ENCODE data around the gene SNRPE. TPM values are rescaled to one million over a fixed set of nuclear protein-coding genes. Genes with fewer than 3 reads are reported as not detected.

The SNRPE gene
- total RNA-seq (2022) (195 and 224 TPM in 2 replicates), Bru-seq, nascent RNA (percentile 95 among the genes with signal in this experiment), BruChase-seq, experiment 1, labeled RNA remaining after a 6-hour chase (percentile 96 among the genes with signal in this experiment), BruChase-seq, experiment 2, labeled RNA remaining after a 2-hour chase (percentile 91 among the genes with signal in this experiment)
- long read RNA-seq, transcript SNRPE-205 (5 exons, 532 nt) = minor isoform, 5 of 412 reads
- long read RNA-seq, transcript SNRPE-206 (4 exons, 967 nt) = minor isoform, 8 of 412 reads
- long read RNA-seq, transcript SNRPE-202 (5 exons, 942 nt) = major isoform, 370 of 412 reads
- long read RNA-seq, partial matches to known transcripts = 1 of 412 reads
- long read RNA-seq, other reads (novel, unspliced or antisense) = 28 of 412 reads

DNA sequence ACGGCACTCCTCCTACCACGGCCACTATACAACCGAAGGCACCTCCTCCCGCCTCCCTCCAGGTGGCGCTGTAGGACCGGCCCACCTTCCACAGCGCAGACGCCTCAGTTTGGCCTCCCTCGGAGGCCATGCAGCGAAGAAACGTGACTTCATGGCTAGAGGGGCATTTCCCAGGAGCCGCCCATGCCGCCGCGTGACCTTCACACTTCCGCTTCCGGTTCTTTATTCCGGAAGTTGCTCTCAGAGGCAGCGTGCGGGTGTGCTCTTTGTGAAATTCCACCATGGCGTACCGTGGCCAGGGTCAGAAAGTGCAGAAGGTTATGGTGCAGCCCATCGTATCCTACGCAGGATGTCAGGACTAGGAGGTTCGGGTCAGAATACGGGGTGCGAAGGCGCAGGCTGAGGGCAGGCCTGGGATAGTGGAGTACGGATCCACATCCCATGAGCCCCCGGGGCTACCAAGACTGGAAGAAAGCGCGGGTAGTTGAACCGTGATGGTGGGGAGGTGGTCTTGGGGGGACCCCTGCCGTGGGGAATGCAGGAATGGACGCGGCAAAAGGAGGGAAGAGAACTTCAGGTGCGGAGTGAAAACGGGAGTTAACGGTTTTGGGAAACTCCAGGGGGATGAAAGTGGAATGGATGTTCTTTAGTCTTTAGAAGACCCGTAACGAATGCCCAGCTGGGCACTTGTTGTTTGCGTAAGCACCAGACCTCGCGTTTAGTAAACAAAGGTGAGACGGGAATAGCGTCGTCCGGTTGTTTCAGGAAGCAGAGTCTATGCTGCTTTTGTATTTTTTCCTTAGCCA is at the start of gene SNRPE:
SNRPE (plus strand) TSS at position 221 of the 806 bp plus-strand sequence; CDS start at position 282, 61 bp downstream.
- TSS peak; percentile 59 for BruUV-seq (replicated peaks)
- peak within 1 kb of the TSS; percentile 99 for H3K4me3 Mint-ChIP-seq (ENCODE audit: low read depth, unreplicated experiment)

GRCh38 chr1:203813581-203814341 is 47.6 kb upstream of the SNRPE start:
- Mint-ChIP-seq H3K36me3 (ENCODE audit: insufficient read depth, unreplicated experiment) (peaks cover 81% of the 10 kb centered on the region), H3K9me3 (ENCODE audit: low read depth, unreplicated experiment) (no peaks in the 10 kb centered on the region), H3K27ac (ENCODE audit: unreplicated experiment) (no peak overlapping the region), H3K4me3 (ENCODE audit: low read depth, unreplicated experiment) (no peak overlapping the region), H3K4me1 (ENCODE audit: low read depth, unreplicated experiment) (no peaks in the 10 kb centered on the region), H3K27me3 (ENCODE audit: unreplicated experiment) (no peaks in the 10 kb centered on the region)
- TF ChIP-seq, protein P1, sequence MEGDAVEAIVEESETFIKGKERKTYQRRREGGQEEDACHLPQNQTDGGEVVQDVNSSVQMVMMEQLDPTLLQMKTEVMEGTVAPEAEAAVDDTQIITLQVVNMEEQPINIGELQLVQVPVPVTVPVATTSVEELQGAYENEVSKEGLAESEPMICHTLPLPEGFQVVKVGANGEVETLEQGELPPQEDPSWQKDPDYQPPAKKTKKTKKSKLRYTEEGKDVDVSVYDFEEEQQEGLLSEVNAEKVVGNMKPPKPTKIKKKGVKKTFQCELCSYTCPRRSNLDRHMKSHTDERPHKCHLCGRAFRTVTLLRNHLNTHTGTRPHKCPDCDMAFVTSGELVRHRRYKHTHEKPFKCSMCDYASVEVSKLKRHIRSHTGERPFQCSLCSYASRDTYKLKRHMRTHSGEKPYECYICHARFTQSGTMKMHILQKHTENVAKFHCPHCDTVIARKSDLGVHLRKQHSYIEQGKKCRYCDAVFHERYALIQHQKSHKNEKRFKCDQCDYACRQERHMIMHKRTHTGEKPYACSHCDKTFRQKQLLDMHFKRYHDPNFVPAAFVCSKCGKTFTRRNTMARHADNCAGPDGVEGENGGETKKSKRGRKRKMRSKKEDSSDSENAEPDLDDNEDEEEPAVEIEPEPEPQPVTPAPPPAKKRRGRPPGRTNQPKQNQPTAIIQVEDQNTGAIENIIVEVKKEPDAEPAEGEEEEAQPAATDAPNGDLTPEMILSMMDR (IDR thresholded peaks at IDR 0.05; ENCODE audit: unreplicated experiment) = no peak
- no TSS peak for BruUV-seq (replicated peaks)
- intact Hi-C loops (cut with micrococcal nuclease; ENCODE audit: unreplicated experiment) = no loop called here
- DNase-seq = no peak
- CTCF ChIA-PET = no interaction called here

More for the DNA sequence above, at the start of gene SNRPE:
- Mint-ChIP-seq H3K27me3 (ENCODE audit: unreplicated experiment) (no peaks in the 10 kb centered on the region), H3K27ac (ENCODE audit: unreplicated experiment) (peak within 1 kb of the TSS; percentile 98), H3K4me1 (ENCODE audit: low read depth, unreplicated experiment) (peaks cover 22% of the 10 kb centered on the region), H3K9me3 (ENCODE audit: low read depth, unreplicated experiment) (no peaks in the 10 kb centered on the region), H3K36me3 (ENCODE audit: insufficient read depth, unreplicated experiment) (peaks cover 78% of the 10 kb centered on the region)
- TF ChIP-seq, protein P1 (IDR thresholded peaks at IDR 0.05; ENCODE audit: unreplicated experiment) = peak; percentile 90
- intact Hi-C loops (cut with micrococcal nuclease; ENCODE audit: unreplicated experiment) = loop anchor here (1.0 to 5.0 kb wide), 4 partner anchors 266 to 501 kb away; partner anchors contain the start of gene KISS1
- CTCF ChIA-PET = interaction anchor here (0.6 to 2.3 kb wide), 6 partner anchors 12 to 301 kb away, joined by 3 to 30 read pairs (median 3); partner anchors contain the start of gene ETNK2
- peak; percentile 98 for DNase-seq

GRCh38 chr1:203818399-203818798 is 43.0 kb upstream of the SNRPE start:
- CTCF ChIA-PET = no interaction called here
- H3K4me3 Mint-ChIP-seq (ENCODE audit: low read depth, unreplicated experiment) = no peak overlapping the region
- intact Hi-C loops (cut with micrococcal nuclease; ENCODE audit: unreplicated experiment) = no loop called here
- no peak overlapping the region for H3K27ac Mint-ChIP-seq (ENCODE audit: unreplicated experiment)
- no TSS peak for BruUV-seq (replicated peaks)
- TF ChIP-seq, protein P1 (IDR thresholded peaks at IDR 0.05; ENCODE audit: unreplicated experiment) = no peak
- H3K9me3 Mint-ChIP-seq (ENCODE audit: low read depth, unreplicated experiment) = no peaks in the 10 kb centered on the region
- no peaks in the 10 kb centered on the region for H3K4me1 Mint-ChIP-seq (ENCODE audit: low read depth, unreplicated experiment)
- H3K36me3 Mint-ChIP-seq (ENCODE audit: insufficient read depth, unreplicated experiment) = peaks cover 86% of the 10 kb centered on the region
- no peak for DNase-seq
- H3K27me3 Mint-ChIP-seq (ENCODE audit: unreplicated experiment) = no peaks in the 10 kb centered on the region

DNA sequence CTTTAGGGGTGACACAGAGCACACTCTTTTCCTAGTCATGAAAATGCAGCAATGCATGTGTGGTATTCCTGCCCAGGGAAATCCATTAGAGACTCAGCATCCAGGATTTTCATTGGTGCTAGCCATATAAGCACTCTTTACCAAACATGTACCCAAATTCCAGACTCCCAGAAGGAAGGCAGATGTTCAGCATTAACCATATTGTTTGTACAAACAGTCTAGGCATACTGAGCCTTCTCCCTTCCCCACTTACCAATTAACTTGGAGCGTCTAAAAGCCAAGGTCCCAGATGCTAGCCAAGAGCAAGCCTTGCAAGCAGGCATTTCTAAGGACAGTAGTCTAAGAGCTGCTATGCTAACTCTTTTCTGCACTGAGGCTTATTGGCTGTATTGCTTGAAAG is 38.1 kb upstream of the SNRPE start:
- CTCF ChIA-PET = interaction anchor here (1.1 kb wide), 1 partner anchor 18 kb away, joined by 3 read pairs; no protein-coding TSS in a partner anchor
- intact Hi-C loops (cut with micrococcal nuclease; ENCODE audit: unreplicated experiment) = no loop called here
- TF ChIP-seq, protein P1 (IDR thresholded peaks at IDR 0.05; ENCODE audit: unreplicated experiment) = no peak

More for the DNA sequence above, 38.1 kb upstream of the SNRPE start:
- H3K4me3 Mint-ChIP-seq (ENCODE audit: low read depth, unreplicated experiment) = no peak overlapping the region
- no peak overlapping the region for H3K27ac Mint-ChIP-seq (ENCODE audit: unreplicated experiment)
- no peaks in the 10 kb centered on the region for H3K9me3 Mint-ChIP-seq (ENCODE audit: low read depth, unreplicated experiment)
- no peak for DNase-seq
- H3K36me3 Mint-ChIP-seq (ENCODE audit: insufficient read depth, unreplicated experiment) = peaks cover 84% of the 10 kb centered on the region
- no TSS peak for BruUV-seq (replicated peaks)
- H3K27me3 Mint-ChIP-seq (ENCODE audit: unreplicated experiment) = no peaks in the 10 kb centered on the region
- H3K4me1 Mint-ChIP-seq (ENCODE audit: low read depth, unreplicated experiment) = no peaks in the 10 kb centered on the region
